ENCODE measurements around the gene NSD2. TPM values are rescaled to one million over a fixed set of nuclear protein-coding genes. Genes with fewer than 3 reads are reported as not detected.

Gene NSD2
- total and polyA plus RNA-seq, 9 donors = 9.1 to 41.9 (median 20.3) TPM

DNA sequence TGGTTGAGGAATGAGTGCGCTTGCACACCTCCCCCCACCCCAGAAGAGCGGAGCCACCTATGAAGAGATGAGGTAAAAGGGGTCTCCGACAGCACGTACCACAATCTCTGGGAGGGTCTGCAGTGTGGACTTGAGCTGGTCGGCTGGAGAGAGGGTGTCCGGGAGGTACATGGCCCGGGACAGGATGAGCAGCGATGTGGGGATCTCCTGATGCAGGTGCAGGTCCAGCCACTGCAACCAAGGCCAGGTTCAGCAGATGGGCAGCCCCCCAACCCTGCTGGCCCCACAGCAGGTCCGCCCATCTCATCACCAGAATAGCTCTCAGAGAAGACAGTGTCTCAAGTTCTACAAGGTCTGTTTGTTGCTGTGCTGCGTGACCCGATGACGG is 47.7 kb upstream of the NSD2 start:
- WGBS, 3 donors = 93 to 94% (median 93%) methylated on average over 12 of the region's 12 CpGs
- H3K27ac ChIP-seq = no peak overlapping the region
- DNase-seq = no peak
- peaks cover 2% of the 10 kb centered on the region for H3K4me1 ChIP-seq (ENCODE audit: insufficient read depth)
- no peaks in the 10 kb centered on the region for H3K27me3 ChIP-seq
- no peak overlapping the region for H3K4me3 ChIP-seq
- H3K9me3 ChIP-seq = no peaks in the 10 kb centered on the region
- intact Hi-C loops (cut with DNase I) = no loop called here
- no peaks in the 10 kb centered on the region for H3K36me3 ChIP-seq
- TF ChIP-seq EP300 (IDR thresholded peaks at IDR 0.05) = no peak
- TF ChIP-seq, protein P1, sequence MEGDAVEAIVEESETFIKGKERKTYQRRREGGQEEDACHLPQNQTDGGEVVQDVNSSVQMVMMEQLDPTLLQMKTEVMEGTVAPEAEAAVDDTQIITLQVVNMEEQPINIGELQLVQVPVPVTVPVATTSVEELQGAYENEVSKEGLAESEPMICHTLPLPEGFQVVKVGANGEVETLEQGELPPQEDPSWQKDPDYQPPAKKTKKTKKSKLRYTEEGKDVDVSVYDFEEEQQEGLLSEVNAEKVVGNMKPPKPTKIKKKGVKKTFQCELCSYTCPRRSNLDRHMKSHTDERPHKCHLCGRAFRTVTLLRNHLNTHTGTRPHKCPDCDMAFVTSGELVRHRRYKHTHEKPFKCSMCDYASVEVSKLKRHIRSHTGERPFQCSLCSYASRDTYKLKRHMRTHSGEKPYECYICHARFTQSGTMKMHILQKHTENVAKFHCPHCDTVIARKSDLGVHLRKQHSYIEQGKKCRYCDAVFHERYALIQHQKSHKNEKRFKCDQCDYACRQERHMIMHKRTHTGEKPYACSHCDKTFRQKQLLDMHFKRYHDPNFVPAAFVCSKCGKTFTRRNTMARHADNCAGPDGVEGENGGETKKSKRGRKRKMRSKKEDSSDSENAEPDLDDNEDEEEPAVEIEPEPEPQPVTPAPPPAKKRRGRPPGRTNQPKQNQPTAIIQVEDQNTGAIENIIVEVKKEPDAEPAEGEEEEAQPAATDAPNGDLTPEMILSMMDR (IDR thresholded peaks at IDR 0.05) = no peak
- TF ChIP-seq POLR2A (IDR thresholded peaks at IDR 0.05) = no peak

DNA sequence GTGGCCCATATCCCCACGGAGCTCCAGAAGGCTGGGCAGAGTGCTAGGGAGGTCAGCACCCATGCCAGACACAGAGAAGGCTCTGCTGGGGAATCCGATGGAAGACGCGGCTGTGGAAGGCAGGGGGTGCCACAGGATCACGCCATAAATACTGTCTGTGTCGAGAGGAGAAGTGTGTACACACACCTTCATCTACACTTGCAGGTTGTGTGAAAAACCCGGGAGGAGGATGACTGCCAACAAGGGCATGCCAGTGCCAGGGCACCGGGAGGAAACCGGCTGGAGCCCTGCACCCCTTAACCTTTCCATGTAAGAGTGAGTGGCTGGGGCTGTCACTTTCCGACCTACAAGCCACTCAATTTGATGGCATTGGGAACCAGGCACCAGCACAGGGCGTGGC is 46.4 kb upstream of the NSD2 start:
- WGBS, 3 donors = 82 to 83% (median 83%) methylated on average over 11 of the region's 11 CpGs

DNA sequence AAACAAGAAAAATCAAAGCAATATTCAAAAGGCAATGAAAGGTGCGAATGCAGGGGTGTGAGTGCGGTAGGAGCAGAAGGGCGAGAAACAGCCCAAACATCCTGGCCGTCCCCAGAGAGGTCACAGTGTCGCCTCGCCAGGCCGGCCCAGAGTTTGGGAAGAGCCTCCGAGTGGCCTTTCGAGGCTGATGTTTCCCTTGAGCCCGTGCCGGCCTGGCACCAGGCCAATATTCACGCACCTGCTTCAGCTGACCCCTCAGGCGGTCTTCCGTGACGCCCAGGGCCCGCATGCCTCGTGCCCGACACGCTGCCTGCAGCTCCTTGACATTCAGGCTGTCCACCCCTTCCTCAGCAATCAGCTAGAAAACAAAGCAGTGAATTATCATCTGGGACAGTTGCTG is 45.9 kb upstream of the NSD2 start:
- Histone ChIP-seq H3K4me1 (ENCODE audit: insufficient read depth) (no peaks in the 10 kb centered on the region), H3K9me3 (no peaks in the 10 kb centered on the region), H3K36me3 (no peaks in the 10 kb centered on the region), H3K27ac (no peak overlapping the region), H3K27me3 (no peaks in the 10 kb centered on the region), H3K4me3 (no peak overlapping the region)
- intact Hi-C loops (cut with DNase I) = no loop called here
- no peak for DNase-seq
- TF ChIP-seq POLR2A (IDR thresholded peaks at IDR 0.05) (no peak), EP300 (IDR thresholded peaks at IDR 0.05) (no peak)
- TF ChIP-seq, protein P1 (IDR thresholded peaks at IDR 0.05) = no peak
- 71 to 76% (median 73%) methylated on average over 19 of the region's 19 CpGs for WGBS, 3 donors

More for the DNA sequence above, 46.4 kb upstream of the NSD2 start:
- TF ChIP-seq, protein P1 (IDR thresholded peaks at IDR 0.05) = no peak
- TF ChIP-seq POLR2A (IDR thresholded peaks at IDR 0.05) (no peak), EP300 (IDR thresholded peaks at IDR 0.05) (no peak)
- no peak overlapping the region for H3K27ac ChIP-seq
- no peak for DNase-seq
- H3K27me3 ChIP-seq = no peaks in the 10 kb centered on the region
- intact Hi-C loops (cut with DNase I) = no loop called here
- no peaks in the 10 kb centered on the region for H3K9me3 ChIP-seq
- H3K36me3 ChIP-seq = no peaks in the 10 kb centered on the region
- H3K4me1 ChIP-seq (ENCODE audit: insufficient read depth) = no peaks in the 10 kb centered on the region
- no peak overlapping the region for H3K4me3 ChIP-seq

DNA sequence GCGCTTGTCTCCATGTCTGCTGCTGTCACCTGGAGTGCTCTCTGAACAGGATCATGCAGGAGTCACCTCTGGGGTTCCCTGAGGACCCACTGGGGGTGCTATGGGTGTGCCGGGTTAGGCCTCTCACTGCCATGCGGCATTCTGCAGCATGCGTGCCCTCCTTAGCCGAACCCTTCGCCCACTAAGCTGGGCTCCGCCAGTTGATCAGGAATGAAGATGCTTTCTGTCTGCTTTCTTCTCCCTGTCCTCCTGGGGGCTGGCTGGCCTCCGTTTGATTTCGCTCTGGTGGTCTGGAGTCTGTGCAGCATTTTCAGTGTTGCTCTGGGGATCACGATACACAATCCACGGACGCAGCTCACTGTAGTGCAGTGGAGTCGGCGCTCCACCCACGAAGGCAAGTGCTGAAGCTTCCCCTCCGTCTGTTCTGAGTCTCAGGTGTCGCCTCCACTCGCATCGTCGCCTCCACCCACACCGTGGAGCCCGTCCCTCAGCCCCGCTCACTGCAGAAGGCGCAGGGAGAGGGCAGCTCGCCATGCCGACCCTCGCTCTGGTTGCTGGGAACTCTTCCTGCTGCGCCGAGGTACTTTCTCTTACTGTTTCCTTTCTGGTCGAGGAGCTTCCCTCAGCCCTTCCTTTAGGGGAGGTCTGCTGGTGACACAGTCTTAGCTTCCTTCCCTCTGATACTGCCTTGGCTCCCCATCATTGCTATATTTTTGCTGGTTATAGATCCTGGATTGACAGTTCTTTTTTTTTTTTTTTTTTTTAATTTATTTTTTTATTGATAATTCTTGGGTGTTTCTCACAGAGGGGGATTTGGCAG is 44.5 kb upstream of the NSD2 start:
- no peak overlapping the region for H3K4me3 ChIP-seq
- no peaks in the 10 kb centered on the region for H3K36me3 ChIP-seq
- intact Hi-C loops (cut with DNase I) = no loop called here
- TF ChIP-seq, protein P1 (IDR thresholded peaks at IDR 0.05) = no peak
- H3K4me1 ChIP-seq (ENCODE audit: insufficient read depth) = no peaks in the 10 kb centered on the region
- 87 to 92% (median 90%) methylated on average over 30 of the region's 30 CpGs for WGBS, 3 donors
- H3K27ac ChIP-seq = no peak overlapping the region
- DNase-seq = no peak
- no peaks in the 10 kb centered on the region for H3K9me3 ChIP-seq
- H3K27me3 ChIP-seq = no peaks in the 10 kb centered on the region

All from ovary (tissue), 9 donors.